Measurements from ENCODE around the gene WWP2.

DNA sequence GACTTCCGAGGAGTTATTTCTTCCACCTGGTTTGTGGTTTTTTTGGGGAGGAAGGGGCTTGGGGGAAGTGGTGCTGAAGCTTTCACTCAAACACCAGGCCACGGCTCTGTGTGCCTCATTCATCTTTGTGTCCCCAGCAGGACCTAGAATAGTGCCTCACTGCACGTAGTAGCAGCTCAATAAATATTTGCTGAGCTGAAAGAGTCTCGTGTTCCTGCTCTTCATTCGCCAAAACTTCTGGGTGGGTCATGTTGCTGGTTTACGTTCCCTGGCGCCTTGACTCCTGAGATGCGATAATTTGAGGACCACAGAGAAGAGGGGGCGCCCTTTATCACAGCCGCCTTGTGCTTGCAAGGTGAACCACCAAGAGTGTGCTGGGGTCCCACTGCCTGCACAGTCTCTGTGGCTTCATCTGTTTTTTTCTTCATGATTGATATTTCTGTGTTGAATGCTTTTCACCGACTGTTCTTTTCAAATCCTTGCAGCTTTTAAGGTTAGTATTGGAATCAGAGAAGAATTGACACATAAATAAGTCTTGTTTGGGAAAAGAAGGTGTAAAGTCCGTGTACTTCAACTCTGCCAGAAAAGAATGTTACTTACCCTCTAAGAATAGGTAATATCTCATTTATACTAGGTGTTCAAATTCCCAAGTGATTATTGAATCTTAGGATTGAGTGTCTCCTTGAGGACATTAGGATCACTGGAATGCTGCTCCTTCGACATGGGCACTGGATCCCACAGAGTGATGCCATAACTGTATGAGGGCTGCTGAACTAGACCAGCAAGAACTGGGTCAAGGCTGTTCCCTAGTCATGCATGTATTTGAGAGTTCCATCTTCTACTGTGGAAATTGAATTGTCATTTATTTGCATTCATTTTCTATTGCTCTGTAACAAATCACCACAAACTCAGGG, 96.3 kb downstream of the WWP2 start:
- TF ChIP-seq EZH2 (IDR thresholded peaks at IDR 0.05; ENCODE audit: low read depth) = no peak
- TF ChIP-seq, protein P1, sequence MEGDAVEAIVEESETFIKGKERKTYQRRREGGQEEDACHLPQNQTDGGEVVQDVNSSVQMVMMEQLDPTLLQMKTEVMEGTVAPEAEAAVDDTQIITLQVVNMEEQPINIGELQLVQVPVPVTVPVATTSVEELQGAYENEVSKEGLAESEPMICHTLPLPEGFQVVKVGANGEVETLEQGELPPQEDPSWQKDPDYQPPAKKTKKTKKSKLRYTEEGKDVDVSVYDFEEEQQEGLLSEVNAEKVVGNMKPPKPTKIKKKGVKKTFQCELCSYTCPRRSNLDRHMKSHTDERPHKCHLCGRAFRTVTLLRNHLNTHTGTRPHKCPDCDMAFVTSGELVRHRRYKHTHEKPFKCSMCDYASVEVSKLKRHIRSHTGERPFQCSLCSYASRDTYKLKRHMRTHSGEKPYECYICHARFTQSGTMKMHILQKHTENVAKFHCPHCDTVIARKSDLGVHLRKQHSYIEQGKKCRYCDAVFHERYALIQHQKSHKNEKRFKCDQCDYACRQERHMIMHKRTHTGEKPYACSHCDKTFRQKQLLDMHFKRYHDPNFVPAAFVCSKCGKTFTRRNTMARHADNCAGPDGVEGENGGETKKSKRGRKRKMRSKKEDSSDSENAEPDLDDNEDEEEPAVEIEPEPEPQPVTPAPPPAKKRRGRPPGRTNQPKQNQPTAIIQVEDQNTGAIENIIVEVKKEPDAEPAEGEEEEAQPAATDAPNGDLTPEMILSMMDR (conservative IDR thresholded peaks at IDR 0.05) = no peak
